ENCODE results near the gene ATG5. TPM values are rescaled to one million over a fixed set of nuclear protein-coding genes. Genes with fewer than 3 reads are reported as not detected.

Gene ATG5
- total RNA-seq, 2 experiments from 2014 or later = 31.6 to 36.0 TPM

- ChIA-PET POLR2A (interaction anchor here (0.5 to 1.4 kb wide), 5 partner anchors 11 to 1107 kb away, joined by 3 to 5 read pairs (median 3); no protein-coding TSS in a partner anchor), CTCF (interaction anchor here (0.6 to 1.9 kb wide), 4 partner anchors 14 to 97 kb away, joined by 3 to 8 read pairs (median 4); no protein-coding TSS in a partner anchor)
- H3K27ac Mint-ChIP-seq = peak overlapping the region; percentile 91
- H3K9me3 Mint-ChIP-seq (ENCODE audit: insufficient read depth) = no peaks in the 10 kb centered on the region
- no peak overlapping the region for H3K4me3 Mint-ChIP-seq
- no peaks in the 10 kb centered on the region for H3K27me3 Mint-ChIP-seq (ENCODE audit: low read depth)
- DNase-seq = peak; percentile 83
- peak; percentile 85 for ATAC-seq
- peaks cover 58% of the 10 kb centered on the region for H3K4me1 Mint-ChIP-seq (ENCODE audit: low read depth)
- peaks cover 12% of the 10 kb centered on the region for H3K36me3 Mint-ChIP-seq (ENCODE audit: low read depth)
Observed at GRCh38 chr6:106149472-106150069, 176.0 kb downstream of the ATG5 start.

GRCh38 chr6:106147476-106147875 is 178.1 kb downstream of the ATG5 start:
- Mint-ChIP-seq H3K9me3 (ENCODE audit: insufficient read depth) (no peaks in the 10 kb centered on the region), H3K27me3 (ENCODE audit: low read depth) (no peaks in the 10 kb centered on the region), H3K36me3 (ENCODE audit: low read depth) (peaks cover 12% of the 10 kb centered on the region), H3K4me3 (no peak overlapping the region), H3K27ac (no peak overlapping the region), H3K4me1 (ENCODE audit: low read depth) (peaks cover 73% of the 10 kb centered on the region)
- no peak for DNase-seq
- ChIA-PET POLR2A (interaction anchor here (0.6 kb wide), 1 partner anchor 13 kb away, joined by 3 read pairs; no protein-coding TSS in a partner anchor), CTCF (interaction anchor here (2.2 kb wide), 1 partner anchor 16 kb away, joined by 8 read pairs; no protein-coding TSS in a partner anchor)
- no peak for ATAC-seq

- H3K27ac Mint-ChIP-seq = no peak overlapping the region
- CTCF ChIA-PET = interaction anchor here (1.0 to 2.2 kb wide), 3 partner anchors 8 to 17 kb away, joined by 3 to 8 read pairs (median 4); no protein-coding TSS in a partner anchor
- H3K27me3 Mint-ChIP-seq (ENCODE audit: low read depth) = no peaks in the 10 kb centered on the region
- peaks cover 79% of the 10 kb centered on the region for H3K4me1 Mint-ChIP-seq (ENCODE audit: low read depth)
- H3K9me3 Mint-ChIP-seq (ENCODE audit: insufficient read depth) = no peaks in the 10 kb centered on the region
- no peak overlapping the region for H3K4me3 Mint-ChIP-seq
- no peak for ATAC-seq
- peaks cover 8% of the 10 kb centered on the region for H3K36me3 Mint-ChIP-seq (ENCODE audit: low read depth)
- POLR2A ChIA-PET = interaction anchor here (0.5 to 0.9 kb wide), 4 partner anchors 48 to 455 kb away, joined by 3 to 4 read pairs (median 3); no protein-coding TSS in a partner anchor
- no peak for DNase-seq
Observed at GRCh38 chr6:106146852-106147351, 178.7 kb downstream of the ATG5 start.

GRCh38 chr6:106145741-106146227 is 179.8 kb downstream of the ATG5 start:
- ChIA-PET CTCF (interaction anchor here (0.6 to 1.1 kb wide), 4 partner anchors 11 to 77 kb away, joined by 3 to 4 read pairs (median 4); no protein-coding TSS in a partner anchor), POLR2A (interaction anchor here (5.1 kb wide), 1 partner anchor 18 kb away, joined by 37 read pairs; no protein-coding TSS in a partner anchor)
- Mint-ChIP-seq H3K9me3 (ENCODE audit: insufficient read depth) (no peaks in the 10 kb centered on the region), H3K4me3 (no peak overlapping the region), H3K27me3 (ENCODE audit: low read depth) (no peaks in the 10 kb centered on the region), H3K4me1 (ENCODE audit: low read depth) (peaks cover 88% of the 10 kb centered on the region), H3K27ac (no peak overlapping the region), H3K36me3 (ENCODE audit: low read depth) (peaks cover 5% of the 10 kb centered on the region)
- DNase-seq = peak; percentile 38
- ATAC-seq = no peak

GRCh38 chr6:106145144-106145543 is 180.4 kb downstream of the ATG5 start:
- ChIA-PET CTCF (interaction anchor here (0.6 to 1.3 kb wide), 5 partner anchors 18 to 78 kb away, joined by 3 to 4 read pairs (median 3); no protein-coding TSS in a partner anchor), POLR2A (interaction anchor here (5.1 kb wide), 1 partner anchor 18 kb away, joined by 37 read pairs; no protein-coding TSS in a partner anchor)
- no peak for DNase-seq

GRCh38 chr6:106143665-106144064 is 181.9 kb downstream of the ATG5 start:
- POLR2A ChIA-PET = interaction anchor here (3.6 to 5.1 kb wide), 2 partner anchors 20 to 45 kb away, joined by 27 to 37 read pairs; no protein-coding TSS in a partner anchor
- H3K36me3 Mint-ChIP-seq (ENCODE audit: low read depth) = no peaks in the 10 kb centered on the region
- no peak overlapping the region for H3K4me3 Mint-ChIP-seq
- DNase-seq = no peak
- H3K4me1 Mint-ChIP-seq (ENCODE audit: low read depth) = peaks cover 85% of the 10 kb centered on the region
- H3K27me3 Mint-ChIP-seq (ENCODE audit: low read depth) = no peaks in the 10 kb centered on the region
- no peak for ATAC-seq
- CTCF ChIA-PET = interaction anchor here (1.3 to 3.7 kb wide), 3 partner anchors 18 to 80 kb away, joined by 5 to 40 read pairs (median 27); no protein-coding TSS in a partner anchor
- H3K9me3 Mint-ChIP-seq (ENCODE audit: insufficient read depth) = no peaks in the 10 kb centered on the region
- peak overlapping the region; percentile 97 for H3K27ac Mint-ChIP-seq

More at GRCh38 chr6:106145144-106145543, 180.4 kb downstream of the ATG5 start:
- Mint-ChIP-seq H3K4me3 (no peak overlapping the region), H3K4me1 (ENCODE audit: low read depth) (peaks cover 94% of the 10 kb centered on the region), H3K9me3 (ENCODE audit: insufficient read depth) (no peaks in the 10 kb centered on the region), H3K36me3 (ENCODE audit: low read depth) (peaks cover 5% of the 10 kb centered on the region), H3K27me3 (ENCODE audit: low read depth) (no peaks in the 10 kb centered on the region), H3K27ac (no peak overlapping the region)
- no peak for ATAC-seq

- Mint-ChIP-seq H3K4me1 (ENCODE audit: low read depth) (peaks cover 82% of the 10 kb centered on the region), H3K4me3 (no peak overlapping the region), H3K27me3 (ENCODE audit: low read depth) (no peaks in the 10 kb centered on the region), H3K36me3 (ENCODE audit: low read depth) (no peaks in the 10 kb centered on the region), H3K27ac (peak overlapping the region; percentile 97), H3K9me3 (ENCODE audit: insufficient read depth) (no peaks in the 10 kb centered on the region)
- ChIA-PET POLR2A (interaction anchor here (1.5 to 5.1 kb wide), 6 partner anchors 17 to 45 kb away, joined by 4 to 37 read pairs (median 19); no protein-coding TSS in a partner anchor), CTCF (interaction anchor here (0.7 to 3.7 kb wide), 7 partner anchors 19 to 81 kb away, joined by 3 to 40 read pairs (median 5); partner anchors contain the start of gene PRDM1)
- no peak for DNase-seq
- no peak for ATAC-seq
Observed at GRCh38 chr6:106142876-106143431, 182.6 kb downstream of the ATG5 start.

GRCh38 chr6:106141441-106142237 is 183.9 kb downstream of the ATG5 start:
- POLR2A ChIA-PET = interaction anchor here (0.7 to 5.1 kb wide), 14 partner anchors 15 to 330 kb away, joined by 3 to 37 read pairs (median 4); no protein-coding TSS in a partner anchor
- H3K4me3 Mint-ChIP-seq = peak overlapping the region; percentile 67
- H3K27me3 Mint-ChIP-seq (ENCODE audit: low read depth) = no peaks in the 10 kb centered on the region
- H3K4me1 Mint-ChIP-seq (ENCODE audit: low read depth) = peaks cover 73% of the 10 kb centered on the region
- peak; percentile 87 for ATAC-seq
- H3K27ac Mint-ChIP-seq = peak overlapping the region; percentile 97
- CTCF ChIA-PET = interaction anchor here (0.8 to 3.7 kb wide), 17 partner anchors 10 to 82 kb away, joined by 3 to 40 read pairs (median 5); no protein-coding TSS in a partner anchor
- H3K9me3 Mint-ChIP-seq (ENCODE audit: insufficient read depth) = no peaks in the 10 kb centered on the region
- no peaks in the 10 kb centered on the region for H3K36me3 Mint-ChIP-seq (ENCODE audit: low read depth)
- peak; percentile 85 for DNase-seq

GRCh38 chr6:106138151-106138550 is 187.4 kb downstream of the ATG5 start:
- Mint-ChIP-seq H3K4me1 (ENCODE audit: low read depth) (peaks cover 48% of the 10 kb centered on the region), H3K9me3 (ENCODE audit: insufficient read depth) (no peaks in the 10 kb centered on the region), H3K36me3 (ENCODE audit: low read depth) (no peaks in the 10 kb centered on the region), H3K27ac (no peak overlapping the region), H3K4me3 (no peak overlapping the region), H3K27me3 (ENCODE audit: low read depth) (no peaks in the 10 kb centered on the region)
- no peak for DNase-seq
- CTCF ChIA-PET = no interaction called here
- POLR2A ChIA-PET = no interaction called here
- ATAC-seq = no peak

- DNase-seq (no peak), ATAC-seq (no peak)
- CTCF ChIA-PET = no interaction called here
- Mint-ChIP-seq H3K4me3 (no peak overlapping the region), H3K36me3 (ENCODE audit: low read depth) (no peaks in the 10 kb centered on the region), H3K4me1 (ENCODE audit: low read depth) (peaks cover 35% of the 10 kb centered on the region), H3K27ac (no peak overlapping the region), H3K9me3 (ENCODE audit: insufficient read depth) (no peaks in the 10 kb centered on the region), H3K27me3 (ENCODE audit: low read depth) (no peaks in the 10 kb centered on the region)
- POLR2A ChIA-PET = interaction anchor here (0.6 kb wide), 1 partner anchor 38 kb away, joined by 3 read pairs; no protein-coding TSS in a partner anchor
Observed at GRCh38 chr6:106136845-106137244, 188.7 kb downstream of the ATG5 start.
